Mucosa of descending colon (tissue), 3 donors: ENCODE data around the gene BTD. TPM values are rescaled to one million over a fixed set of nuclear protein-coding genes. Genes with fewer than 3 reads are reported as not detected.

Experiments
- ATAC-seq: fragments of 200-7000 bp; cut with Tn5 transposase; one replicate; pipeline ENCODE4 v1.9.1; 2020; ENCODE audit warnings: mild to moderate bottlenecking, moderate library complexity
- DNase-seq, 3 donors: peaks; one replicate each; pipeline ENCODE4 v3.0.0-alpha.2; 2020
- H3K36me3 ChIP-seq: fragments of 200-600 bp; one replicate; pipeline ENCODE4 v1.8.0; 2021; ENCODE audit warnings: low read depth, mild to moderate bottlenecking
- H3K4me1 ChIP-seq: fragments of 200-600 bp; one replicate; pipeline ENCODE4 v1.8.0; 2021; ENCODE audit warnings: low read depth, mild to moderate bottlenecking
- H3K4me3 ChIP-seq: fragments of 200-600 bp; one replicate; pipeline ENCODE4 v1.8.0; 2021; ENCODE audit warnings: mild to moderate bottlenecking
- H3K9me3 ChIP-seq: fragments of 200-600 bp; one replicate; pipeline ENCODE4 v1.8.0; 2021; ENCODE audit warnings: mild to moderate bottlenecking
- intact Hi-C, 2 donors: fragments of 100-400 bp; cut with DNase I in 1 of 2; cut with micrococcal nuclease in 1 of 2; formaldehyde crosslinking; loops; one replicate each; pipeline versions ENCODE4 v1.11.0 to v1.11.1; 2022; cut with DNase I, micrococcal nuclease
- total RNA-seq, 3 donors: library from RNA; stranded (reverse); fragmentation: NEBNext Ultra II Directional in 2 of 3; extraction: Animal tissue kit (Norgen Biotek cat#: 25700) in 2 of 3; gene quantifications; one replicate each; pipeline versions ENCODE4 v1.2.1 to v1.2.4, GENCODE V29; 2021 to 2023
- TF ChIP-seq, protein P1 (sequence below): fragments of 200-600 bp; IDR thresholded peaks from one replicate; pipeline ENCODE4 v1.8.0; 2022; ENCODE audit warnings: antibody characterized with exemption, mild to moderate bottlenecking
- donor health status: DM: no; HTN: no; CAD: no; lungs with moderate emphysema.
- donor health status: DM: no; HTN: no; CAD: no.
- donor health status: DM: no; HTN: yes; CAD: no.

Gene BTD
- total RNA-seq, 3 donors from 2014 or later, result 22.6 to 32.5 (median 26.6) TPM

GRCh38 chr3:15665510-15666150 lies 64.1 kb downstream of the BTD start:
- Histone ChIP-seq H3K9me3 (no peaks in the 10 kb centered on the region), H3K4me1 (no peaks in the 10 kb centered on the region), H3K4me3 (no peak overlapping the region), H3K36me3 (no peaks in the 10 kb centered on the region)
- TF ChIP-seq, protein P1, sequence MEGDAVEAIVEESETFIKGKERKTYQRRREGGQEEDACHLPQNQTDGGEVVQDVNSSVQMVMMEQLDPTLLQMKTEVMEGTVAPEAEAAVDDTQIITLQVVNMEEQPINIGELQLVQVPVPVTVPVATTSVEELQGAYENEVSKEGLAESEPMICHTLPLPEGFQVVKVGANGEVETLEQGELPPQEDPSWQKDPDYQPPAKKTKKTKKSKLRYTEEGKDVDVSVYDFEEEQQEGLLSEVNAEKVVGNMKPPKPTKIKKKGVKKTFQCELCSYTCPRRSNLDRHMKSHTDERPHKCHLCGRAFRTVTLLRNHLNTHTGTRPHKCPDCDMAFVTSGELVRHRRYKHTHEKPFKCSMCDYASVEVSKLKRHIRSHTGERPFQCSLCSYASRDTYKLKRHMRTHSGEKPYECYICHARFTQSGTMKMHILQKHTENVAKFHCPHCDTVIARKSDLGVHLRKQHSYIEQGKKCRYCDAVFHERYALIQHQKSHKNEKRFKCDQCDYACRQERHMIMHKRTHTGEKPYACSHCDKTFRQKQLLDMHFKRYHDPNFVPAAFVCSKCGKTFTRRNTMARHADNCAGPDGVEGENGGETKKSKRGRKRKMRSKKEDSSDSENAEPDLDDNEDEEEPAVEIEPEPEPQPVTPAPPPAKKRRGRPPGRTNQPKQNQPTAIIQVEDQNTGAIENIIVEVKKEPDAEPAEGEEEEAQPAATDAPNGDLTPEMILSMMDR, result no peak
- DNase-seq (no peak), ATAC-seq (no peak)
- intact Hi-C loops, result no loop called here

GRCh38 chr3:15666277-15666676 lies 64.7 kb downstream of the BTD start:
- TF ChIP-seq, protein P1, result no peak
- Histone ChIP-seq H3K4me1 (no peaks in the 10 kb centered on the region), H3K9me3 (no peaks in the 10 kb centered on the region), H3K36me3 (no peaks in the 10 kb centered on the region), H3K4me3 (no peak overlapping the region)
- intact Hi-C loops, result no loop called here
- DNase-seq (no peak), ATAC-seq (no peak)

GRCh38 chr3:15667484-15667883 lies 65.9 kb downstream of the BTD start:
- H3K4me1 ChIP-seq, result no peaks in the 10 kb centered on the region
- H3K4me3 ChIP-seq, result no peak overlapping the region
- TF ChIP-seq, protein P1, result no peak
- H3K9me3 ChIP-seq, result no peaks in the 10 kb centered on the region
- intact Hi-C loops, result no loop called here
- ATAC-seq, result no peak
- H3K36me3 ChIP-seq, result no peaks in the 10 kb centered on the region
- DNase-seq, result no peak

GRCh38 chr3:15673536-15673935 lies 72.0 kb downstream of the BTD start:
- ATAC-seq, result no peak
- intact Hi-C loops, result no loop called here
- TF ChIP-seq, protein P1, result no peak
- H3K36me3 ChIP-seq, result no peaks in the 10 kb centered on the region
- DNase-seq, result no peak
- no peaks in the 10 kb centered on the region for H3K4me1 ChIP-seq
- H3K9me3 ChIP-seq, result no peaks in the 10 kb centered on the region
- no peak overlapping the region for H3K4me3 ChIP-seq

- Histone ChIP-seq H3K36me3 (no peaks in the 10 kb centered on the region), H3K9me3 (no peaks in the 10 kb centered on the region), H3K4me3 (no peak overlapping the region), H3K4me1 (no peaks in the 10 kb centered on the region)
- intact Hi-C loops, result no loop called here
- TF ChIP-seq, protein P1, result no peak
- no peak for ATAC-seq
- DNase-seq, result no peak
Observed at GRCh38 chr3:15676259-15676658, 74.7 kb downstream of the BTD start.

DNA sequence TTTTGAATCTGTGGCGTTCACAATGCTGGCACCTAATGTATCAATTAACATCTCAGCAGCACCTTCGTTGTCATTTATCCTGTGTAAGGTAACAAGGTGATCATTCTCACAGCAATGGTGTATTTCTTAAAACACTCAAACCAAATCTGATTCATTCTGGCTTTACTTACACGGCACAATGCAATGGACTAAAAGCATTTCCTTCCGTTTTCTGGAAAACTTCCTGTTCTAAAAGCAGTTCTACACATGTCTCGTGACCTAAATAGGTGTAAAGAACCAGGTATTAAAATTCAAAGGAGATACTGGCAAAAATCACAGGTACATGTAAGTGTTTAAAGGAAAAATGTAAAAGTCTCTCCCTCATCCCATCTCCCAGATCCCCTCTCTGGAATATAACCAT lies 77.8 kb downstream of the BTD start:
- H3K4me3 ChIP-seq, result no peak overlapping the region
- H3K36me3 ChIP-seq, result no peaks in the 10 kb centered on the region
- TF ChIP-seq, protein P1, result no peak
- ATAC-seq (no peak), DNase-seq (no peak)
- no peaks in the 10 kb centered on the region for H3K9me3 ChIP-seq
- no peaks in the 10 kb centered on the region for H3K4me1 ChIP-seq
- intact Hi-C loops, result no loop called here
